ENCODE measurements around the gene ABHD5. TPM values are rescaled to one million over a fixed set of nuclear protein-coding genes. Genes with fewer than 3 reads are reported as not detected.

The ABHD5 gene
- total and polyA plus RNA-seq, 2 of the 8 experiments (the other 6 are each of a cell fraction or from before 2014, with no cell fraction given) = 10.5 to 16.4 TPM

DNA sequence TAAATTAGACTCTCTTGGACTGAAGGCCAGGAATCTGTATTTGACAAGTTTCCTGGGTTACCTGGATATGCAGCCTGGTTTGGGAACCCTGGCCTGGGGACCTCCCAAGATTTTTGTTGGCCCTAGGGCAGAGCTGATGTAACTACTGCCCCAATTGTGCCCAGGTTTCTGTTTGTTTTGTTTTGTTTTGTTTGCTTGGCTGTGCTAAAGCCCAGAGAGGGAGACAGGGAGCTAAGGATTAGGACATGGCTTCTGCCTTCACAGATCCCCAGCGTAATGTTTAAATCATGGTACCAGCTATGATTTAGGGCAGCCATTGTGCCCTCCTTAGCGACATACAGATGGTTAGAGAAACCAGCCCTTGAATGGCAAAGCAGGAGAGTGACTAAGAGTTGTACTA is 47.6 kb downstream of the ABHD5 start:
- WGBS, 2 experiments (ENCODE audit: extremely low coverage in 1 of 2, insufficient coverage in 1 of 2, insufficient read length in 1 of 2, insufficient replicate concordance in 2 of 2, low coverage in 1 of 2, low lambda C conversion rate in 2 of 2, missing lambda C conversion rate in 1 of 2) = 86% methylated on average over 2 of the region's 2 CpGs; no CpG with 5 or more reads in 1 of the 2 experiments
- H2BK12ac ChIP-seq (ENCODE audit: low read depth, low read length) = no peak overlapping the region
- H2BK5ac ChIP-seq (ENCODE audit: low read depth, low read length) = peak overlapping the region; percentile 15; the same call in 1 of the 2 replicates
- H3K56ac ChIP-seq (replicated peaks; ENCODE audit: insufficient read length, low read depth, low read length) = no peak overlapping the region
- no peak overlapping the region for H2BK120ac ChIP-seq (replicated peaks; ENCODE audit: low read depth, low read length)
- H3K9ac ChIP-seq (replicated peaks in 1 of 4; ENCODE audit: extremely low read depth in 1 of 4, low read depth in 3 of 4, low read length in 3 of 4) = no peak overlapping the region
- no peak overlapping the region for H3K14ac ChIP-seq (ENCODE audit: insufficient read length)
- no peak overlapping the region for H2AK5ac ChIP-seq (ENCODE audit: low read depth, low read length)
- no peaks in the 10 kb centered on the region for H4K20me1 ChIP-seq (replicated peaks in 1 of 2; ENCODE audit: control insufficient read depth in 1 of 2, insufficient read depth in 2 of 2, low read length in 2 of 2)
- ChIA-PET CTCF (ENCODE audit: partially characterized antibody) (interaction anchor here (1.1 kb wide), 2 partner anchors 19 to 376 kb away, joined by 3 read pairs; no protein-coding TSS in a partner anchor), POLR2A (ENCODE audit: partially characterized antibody) (no interaction called here)
- no peaks in the 10 kb centered on the region for H3K36me3 ChIP-seq (ENCODE audit: control insufficient read depth in 2 of 4, insufficient read depth in 4 of 4, low read length in 3 of 4)
- no peak for FAIRE-seq
- H3K27ac ChIP-seq (ENCODE audit: low read depth, low read length) = no peak overlapping the region
- H2AFZ ChIP-seq (ENCODE audit: low read length) = no peak overlapping the region; the same call in 1 of the 2 replicates
- H3K79me1 ChIP-seq (ENCODE audit: low read depth, low read length) = no peaks in the 10 kb centered on the region
- H3K27me3 ChIP-seq (replicated peaks in 1 of 4; ENCODE audit: control insufficient read depth in 3 of 4, extremely low read depth in 1 of 4, insufficient read depth in 3 of 4, low read length in 3 of 4) = no peaks in the 10 kb centered on the region
- H4K5ac ChIP-seq (ENCODE audit: insufficient read length, low read depth, low read length) = no peak overlapping the region
- H3K23me2 ChIP-seq (ENCODE audit: low read depth, low read length) = no peaks in the 10 kb centered on the region
- H3K4ac ChIP-seq (replicated peaks; ENCODE audit: insufficient read length, low read depth, low read length) = no peak overlapping the region
- no peak overlapping the region for H4K91ac ChIP-seq (replicated peaks; ENCODE audit: insufficient read length, low read length)
- H3K4me1 ChIP-seq (replicated peaks in 1 of 4; ENCODE audit: control insufficient read depth in 3 of 4, insufficient read depth in 4 of 4, low read length in 3 of 4) = peaks cover 0 to 5% (median 3%) of the 10 kb centered on the region in 4 experiments; a peak in 4 of 7 replicates
- no peak overlapping the region for H2BK20ac ChIP-seq (ENCODE audit: low read length)
- TF ChIP-seq FOSL1 (IDR thresholded peaks at IDR 0.05; ENCODE audit: insufficient read depth, low read depth, low read length) (no peak), E2F6 (IDR thresholded peaks at IDR 0.05) (no peak), RXRA (IDR thresholded peaks at IDR 0.05; ENCODE audit: insufficient read depth, low read depth, low read length) (no peak), KDM5A (IDR thresholded peaks at IDR 0.05; ENCODE audit: low read length) (no peak), RBBP5 (IDR thresholded peaks at IDR 0.05; ENCODE audit: borderline replicate concordance, low read depth, low read length) (no peak), SIX5 (IDR thresholded peaks at IDR 0.05; ENCODE audit: low read depth, low read length) (no peak), TAF7 (optimal IDR thresholded peaks at IDR 0.05; ENCODE audit: borderline replicate concordance, low read depth, low read length) (no peak), POU5F1 (IDR thresholded peaks at IDR 0.05; ENCODE audit: low read depth, low read length) (no peak)
- H3K9me3 ChIP-seq (ENCODE audit: insufficient read depth in 2 of 2, low read depth in 1 of 2, low read length in 1 of 2) = no peaks in the 10 kb centered on the region
- H3K79me2 ChIP-seq (ENCODE audit: control insufficient read depth in 1 of 2, insufficient read depth in 2 of 2, low read length in 2 of 2) = no peaks in the 10 kb centered on the region
- no peak overlapping the region for H4K8ac ChIP-seq (ENCODE audit: extremely low read depth, insufficient read depth, low read length)
- H3K4me3 ChIP-seq (ENCODE audit: extremely low read depth in 1 of 4, insufficient read depth in 2 of 4, low read depth in 3 of 4, low read length in 4 of 4) = no peak overlapping the region
- H3K18ac ChIP-seq (ENCODE audit: extremely low read depth, low read length) = no peak overlapping the region
- H3K23ac ChIP-seq (ENCODE audit: insufficient read length) = no peak overlapping the region
- no peak overlapping the region for H2BK15ac ChIP-seq (ENCODE audit: low read length)
- DNase-seq (ENCODE audit: low read depth in 1 of 2, low spot score in 2 of 2) = no peak
- H3K4me2 ChIP-seq (ENCODE audit: insufficient read depth in 1 of 2, low read depth in 2 of 2, low read length in 2 of 2) = no peak overlapping the region
